H1 (cell line): ENCODE data around the gene SEC14L5. TPM values are rescaled to one million over a fixed set of nuclear protein-coding genes. Genes with fewer than 3 reads are reported as not detected.

Experiments used
- CTCF ChIA-PET: fragments of 300-600 bp; sonication (Branson Sonifier 250); formaldehyde crosslinking; loops from one replicate; lab custom pipeline; 2021; ENCODE audit not compliant: partially characterized antibody; lab: Charles Lee
- POLR2A ChIA-PET: fragments of 300-600 bp; sonication (Branson Sonifier 250); formaldehyde crosslinking; loops from one replicate; lab custom pipeline; 2021; ENCODE audit warnings: inconsistent platforms; ENCODE audit not compliant: partially characterized antibody; lab: Charles Lee
- DNase-seq, 2 experiments: peaks; one replicate each; pipeline versions ENCODE4 v3.0.0 to v3.0.0-alpha.2; 2010 to 2022; ENCODE audit warnings: low spot score in 2 of 2, low read depth in 1 of 2, mixed read lengths in 1 of 2
- FAIRE-seq: peaks from 2 replicates; lab custom pipeline; 2011; peaks lifted over from hg19 to GRCh38; lab: Jason Lieb, UNC
- H2AFZ ChIP-seq: 2 replicates; pipeline ENCODE4 v1.8.1; 2012; ENCODE audit warnings: low read length, inconsistent platforms
- H2AK5ac ChIP-seq: 2 replicates; pipeline ENCODE4 v1.6.1; 2013; ENCODE audit warnings: low read depth, low read length
- H2BK120ac ChIP-seq: replicated peaks from 2 replicates; pipeline ENCODE3; 2013; ENCODE audit warnings: low read depth, low read length, inconsistent platforms
- H2BK12ac ChIP-seq: 2 replicates; pipeline ENCODE4 v1.6.1; 2013; ENCODE audit warnings: low read depth, low read length
- H2BK15ac ChIP-seq: 2 replicates; pipeline ENCODE4 v1.6.1; 2013; ENCODE audit warnings: low read length
- H2BK20ac ChIP-seq: 2 replicates; pipeline ENCODE4 v1.6.1; 2013; ENCODE audit warnings: low read length
- H2BK5ac ChIP-seq: 2 replicates; pipeline ENCODE4 v1.6.1; 2013; ENCODE audit warnings: low read depth, low read length
- H3K14ac ChIP-seq: 2 replicates; pipeline ENCODE4 v1.6.1; 2013; ENCODE audit warnings: inconsistent platforms; ENCODE audit not compliant: insufficient read length
- H3K18ac ChIP-seq: 2 replicates; pipeline ENCODE4 v1.6.1; 2013; ENCODE audit warnings: low read length; ENCODE audit errors: extremely low read depth
- H3K23ac ChIP-seq: 2 replicates; pipeline ENCODE4 v1.6.1; 2013; ENCODE audit warnings: inconsistent platforms; ENCODE audit not compliant: insufficient read length
- H3K23me2 ChIP-seq: 2 replicates; pipeline ENCODE4 v1.6.1; 2013; ENCODE audit warnings: low read depth, low read length
- H3K27ac ChIP-seq: 2 replicates; pipeline ENCODE4 v1.6.1; 2011; ENCODE audit warnings: low read depth, low read length, inconsistent platforms
- H3K27me3 ChIP-seq, 4 experiments: replicated peaks in 1 of 4; 1 replicate in 1 of 4; 2 replicates in 3 of 4; pipeline versions ENCODE4 v1.6.1 to v1.8.1; 2011 to 2013; ENCODE audit warnings: low read length in 3 of 4, mild to moderate bottlenecking in 3 of 4, inconsistent platforms in 2 of 4, mixed read lengths in 2 of 4, moderate library complexity in 1 of 4; ENCODE audit not compliant: control insufficient read depth in 3 of 4, insufficient read depth in 3 of 4; ENCODE audit errors: extremely low read depth in 1 of 4
- H3K36me3 ChIP-seq, 4 experiments: 2 replicates each; pipeline versions ENCODE4 v1.6.1 to v1.8.1; 2011 to 2013; ENCODE audit warnings: mild to moderate bottlenecking in 4 of 4, low read length in 3 of 4, moderate library complexity in 2 of 4, control low read depth in 1 of 4, inconsistent platforms in 1 of 4; ENCODE audit not compliant: insufficient read depth in 4 of 4, control insufficient read depth in 2 of 4
- H3K4ac ChIP-seq: replicated peaks from 2 replicates; pipeline ENCODE3; 2013; ENCODE audit warnings: low read length, low read depth, mixed read lengths, inconsistent platforms; ENCODE audit not compliant: insufficient read length
- H3K4me1 ChIP-seq, 4 experiments: replicated peaks in 1 of 4; 1 replicate in 1 of 4; 2 replicates in 3 of 4; pipeline versions ENCODE4 v1.6.1 to v1.8.1; 2011 to 2013; ENCODE audit warnings: low read length in 3 of 4, inconsistent platforms in 2 of 4, mixed read lengths in 1 of 4; ENCODE audit not compliant: insufficient read depth in 4 of 4, control insufficient read depth in 3 of 4
- H3K4me2 ChIP-seq, 2 experiments: 2 replicates each; pipeline versions ENCODE4 v1.6.1 to v1.8.1; 2011 to 2013; ENCODE audit warnings: low read depth in 2 of 2, low read length in 2 of 2, control low read depth in 1 of 2, inconsistent platforms in 1 of 2, mild to moderate bottlenecking in 1 of 2; ENCODE audit not compliant: insufficient read depth in 1 of 2
- H3K4me3 ChIP-seq, 4 experiments: fragments of 200-600, 300-600 bp in 1 of 4; sonication (generic), shearing (Covaris generic), sonication (Bioruptor Twin) in 1 of 4; 2 replicates each; pipeline versions ENCODE4 v1.5.1 to v1.8.1; 2011 to 2016; ENCODE audit warnings: low read length in 4 of 4, low read depth in 3 of 4, control low read depth in 2 of 4, inconsistent platforms in 2 of 4, mild to moderate bottlenecking in 2 of 4, mixed read lengths in 1 of 4, moderate library complexity in 1 of 4; ENCODE audit not compliant: insufficient read depth in 2 of 4; ENCODE audit errors: extremely low read depth in 1 of 4
- H3K56ac ChIP-seq: replicated peaks from 2 replicates; pipeline ENCODE3; 2013; ENCODE audit warnings: low read depth, mild to moderate bottlenecking, mixed read lengths, low read length, inconsistent platforms; ENCODE audit not compliant: insufficient read length
- H3K79me1 ChIP-seq: 2 replicates; pipeline ENCODE4 v1.6.1; 2013; ENCODE audit warnings: low read depth, low read length, control low read depth
- H3K79me2 ChIP-seq, 2 experiments: 2 replicates each; pipeline versions ENCODE4 v1.6.1 to v1.8.1; 2012 to 2013; ENCODE audit warnings: low read length in 2 of 2, mild to moderate bottlenecking in 2 of 2, inconsistent platforms in 1 of 2; ENCODE audit not compliant: insufficient read depth in 2 of 2, control insufficient read depth in 1 of 2
- H3K9ac ChIP-seq, 4 experiments: replicated peaks in 1 of 4; 1 replicate in 1 of 4; 2 replicates in 3 of 4; pipeline versions ENCODE4 v1.6.1 to v1.8.1; 2011 to 2013; ENCODE audit warnings: low read depth in 3 of 4, low read length in 3 of 4, control low read depth in 2 of 4, mild to moderate bottlenecking in 2 of 4, moderate library complexity in 2 of 4, inconsistent platforms in 1 of 4; ENCODE audit errors: extremely low read depth in 1 of 4
- H3K9me3 ChIP-seq, 2 experiments: 2 replicates each; pipeline versions ENCODE4 v1.6.1 to v1.8.1; 2012 to 2013; ENCODE audit warnings: mild to moderate bottlenecking in 2 of 2, moderate library complexity in 2 of 2, control low read depth in 1 of 2, inconsistent platforms in 1 of 2, low read depth in 1 of 2, low read length in 1 of 2, mixed read lengths in 1 of 2; ENCODE audit not compliant: insufficient read depth in 2 of 2
- H4K20me1 ChIP-seq, 2 experiments: replicated peaks in 1 of 2; 2 replicates each; pipeline versions ENCODE3 to v1.8.1; 2011 to 2013; ENCODE audit warnings: inconsistent platforms in 2 of 2, low read length in 2 of 2, mild to moderate bottlenecking in 1 of 2; ENCODE audit not compliant: insufficient read depth in 2 of 2, control insufficient read depth in 1 of 2
- H4K5ac ChIP-seq: 2 replicates; pipeline ENCODE4 v1.6.1; 2013; ENCODE audit warnings: low read length, low read depth, mixed read lengths, inconsistent platforms; ENCODE audit not compliant: insufficient read length
- H4K8ac ChIP-seq: 2 replicates; pipeline ENCODE4 v1.8.0; 2013; ENCODE audit warnings: mild to moderate bottlenecking, moderate library complexity, low read length, inconsistent platforms; ENCODE audit not compliant: insufficient read depth; ENCODE audit errors: extremely low read depth
- H4K91ac ChIP-seq: replicated peaks from 2 replicates; pipeline ENCODE3; 2013; ENCODE audit warnings: low read length, mixed read lengths, inconsistent platforms; ENCODE audit not compliant: insufficient read length
- BRCA1 ChIP-seq: IDR thresholded peaks from 2 replicates; pipeline ENCODE4 v1.6.1; 2012; ENCODE audit warnings: low read depth, low read length, improper control_type of control experiment
- CBX8 ChIP-seq: fragments of 300-800, 300-1000 bp; sonication (generic); IDR thresholded peaks from 2 replicates; pipeline ENCODE4 v1.7.1; 2016; ENCODE audit warnings: low read depth, low read length, borderline replicate concordance
- TAF1 ChIP-seq: IDR thresholded peaks from 2 replicates; pipeline ENCODE4 v1.6.1; 2011; ENCODE audit warnings: mild to moderate bottlenecking, low read depth, low read length
- WGBS, 2 experiments: shearing (Covaris generic) in 1 of 2; methylation state at CpG; one replicate each; pipeline versions ENCODE4 v1.1.6 to v1.1.7; 2013 to 2015; ENCODE audit warnings: low lambda C conversion rate in 2 of 2, mixed read lengths in 2 of 2, inconsistent platforms in 1 of 2, low coverage in 1 of 2, missing lambda C conversion rate in 1 of 2; ENCODE audit not compliant: insufficient replicate concordance in 2 of 2, insufficient coverage in 1 of 2, insufficient read length in 1 of 2; ENCODE audit errors: extremely low coverage in 1 of 2, missing lambda C conversion rate in 1 of 2; 5-methylcytosine and 5-hydroxymethylcytosine counted together
- polyA plus RNA-seq, 7 experiments: library from polyadenylated mRNA; depleted of rRNA in 3 of 7; stranded (reverse) in 5 of 7; unstranded in 2 of 7; fragments of >200 nt in 5 of 7; fragments of 200-250 nt in 2 of 7; gene quantifications; 1 replicate in 5 of 7; 2 replicates in 1 of 7; 4 replicates in 1 of 7; pipeline versions ENCODE4 v1.2.1 to v1.2.3, GENCODE V29; 2011 to 2013; ENCODE audit warnings: missing spikeins in 2 of 7, mixed read lengths in 2 of 7
- total RNA-seq: library from RNA; stranded (reverse); fragmentation: NEBNext Ultra II Directional; extraction: Animal tissue kit (Norgen Biotek cat#: 25700); gene quantifications from 2 replicates; pipeline ENCODE4 v1.2.1, GENCODE V29; 2021

SEC14L5 gene
- total and polyA plus RNA-seq, 2 of the 8 experiments (the other 6 are each of a cell fraction or from before 2014, with no cell fraction given): 1.9 to 3.0 TPM

GRCh38 chr16:4976079-4976478 lies 17.9 kb downstream of the SEC14L5 start:
- H2BK15ac ChIP-seq: no peak overlapping the region

More at GRCh38 chr16:4976079-4976478, 17.9 kb downstream of the SEC14L5 start:
- Histone ChIP-seq H3K27ac (no peak overlapping the region), H3K36me3 (no peaks in the 10 kb centered on the region), H3K4ac (peak overlapping the region; percentile 33), H3K9me3 (no peaks in the 10 kb centered on the region), H3K18ac (no peak overlapping the region), H3K4me2 (no peak overlapping the region), H3K14ac (no peak overlapping the region), H3K4me3 (no peak overlapping the region), H3K23ac (no peak overlapping the region), H4K5ac (no peak overlapping the region), H2AFZ (no peak overlapping the region), H3K79me1 (no peaks in the 10 kb centered on the region), H2BK20ac (no peak overlapping the region), H3K9ac (no peak overlapping the region; a peak in 1 of 7 replicates), H3K27me3 (no peaks in the 10 kb centered on the region), H3K56ac (no peak overlapping the region), H2BK12ac (0 out of 2 replicates have a peak overlapping the region, but pooled peaks have one; percentile 80), H2AK5ac (no peak overlapping the region), H2BK5ac (no peak overlapping the region), H3K23me2 (no peaks in the 10 kb centered on the region), H4K20me1 (no peaks in the 10 kb centered on the region), H3K4me1 (peaks cover 0 to 4% (median 0%) of the 10 kb centered on the region in 4 experiments; a peak in 2 of 7 replicates), H4K91ac (no peak overlapping the region), H4K8ac (no peak overlapping the region), H2BK120ac (no peak overlapping the region), H3K79me2 (no peaks in the 10 kb centered on the region)
- ChIA-PET CTCF (interaction anchor here (0.6 to 0.9 kb wide), 2 partner anchors 48 to 110 kb away, joined by 3 to 4 read pairs; no protein-coding TSS in a partner anchor), POLR2A (no interaction called here)
- TF ChIP-seq CBX8: no peak
- no peak for TF ChIP-seq TAF1
- TF ChIP-seq BRCA1: no peak
- WGBS, 2 experiments: 71% methylated on average over 2 of the region's 2 CpGs; no CpG with 5 or more reads in 1 of the 2 experiments
- DNase-seq (no peak), FAIRE-seq (no peak)
